CD14-positive monocyte (primary cell): ENCODE measurements around the gene GRM8. TPM values are rescaled to one million over a fixed set of nuclear protein-coding genes. Genes with fewer than 3 reads are reported as not detected.

Experiments used
- DNase-seq, 3 donors: peaks; one replicate each; pipeline ENCODE4 v3.0.0-alpha.2; 2011 to 2022
- H2AFZ ChIP-seq: 2 replicates; pipeline ENCODE4 v1.6.0; 2012; ENCODE audit warnings: mild to moderate bottlenecking, low read depth, low read length, inconsistent platforms; ENCODE audit not compliant: insufficient read depth, poor library complexity, severe bottlenecking
- H3K27ac ChIP-seq, 2 donors: 1 replicate in 1 of 2; 2 replicates in 1 of 2; pipeline ENCODE4 v1.5.1; 2012 to 2013; ENCODE audit warnings: low read length in 2 of 2, control low read depth in 1 of 2, inconsistent platforms in 1 of 2, low read depth in 1 of 2, mild to moderate bottlenecking in 1 of 2
- H3K27me3 ChIP-seq, 2 donors: one replicate each; pipeline versions ENCODE4 v1.6.0 to v1.6.1; 2011 to 2013; ENCODE audit warnings: low read length in 2 of 2; ENCODE audit not compliant: control insufficient read depth in 2 of 2, insufficient read depth in 2 of 2
- H3K36me3 ChIP-seq, 2 donors: replicated peaks in 1 of 2; 1 replicate in 1 of 2; 2 replicates in 1 of 2; pipeline versions ENCODE4 v1.5.1 to v1.6.1; 2012 to 2013; ENCODE audit warnings: low read length in 2 of 2, control low read depth in 1 of 2, inconsistent platforms in 1 of 2, mild to moderate bottlenecking in 1 of 2; ENCODE audit not compliant: insufficient read depth in 2 of 2, control insufficient read depth in 1 of 2
- H3K4me1 ChIP-seq, 2 donors: 1 replicate in 1 of 2; 2 replicates in 1 of 2; pipeline versions ENCODE4 v1.5.1 to v1.6.1; 2012 to 2013; ENCODE audit warnings: low read length in 2 of 2, control low read depth in 1 of 2, inconsistent platforms in 1 of 2, mild to moderate bottlenecking in 1 of 2, moderate library complexity in 1 of 2; ENCODE audit not compliant: insufficient read depth in 2 of 2, control insufficient read depth in 1 of 2
- H3K4me2 ChIP-seq: replicated peaks from 2 replicates; pipeline ENCODE3; 2012; ENCODE audit warnings: low read length, moderate library complexity, mild to moderate bottlenecking; ENCODE audit not compliant: poor library complexity, severe bottlenecking; ENCODE audit errors: extremely low read depth
- H3K4me3 ChIP-seq, 3 experiments: fragments of 200-600 bp in 1 of 3; sonication (generic) in 1 of 3; replicated peaks in 1 of 3; 1 replicate in 2 of 3; 2 replicates in 1 of 3; pipeline ENCODE4 v1.5.1; 2011 to 2013; ENCODE audit warnings: low read length in 3 of 3, mild to moderate bottlenecking in 3 of 3, control low read depth in 2 of 3, low read depth in 2 of 3, inconsistent platforms in 1 of 3, moderate library complexity in 1 of 3
- H3K79me2 ChIP-seq: 2 replicates; pipeline ENCODE4 v1.6.0; 2012; ENCODE audit warnings: mild to moderate bottlenecking, control low read depth, inconsistent platforms, low read length, moderate library complexity; ENCODE audit not compliant: insufficient read depth
- H3K9ac ChIP-seq: 2 replicates; pipeline ENCODE4 v1.6.0; 2017; ENCODE audit warnings: low read length, mild to moderate bottlenecking; ENCODE audit not compliant: insufficient read depth, poor library complexity, severe bottlenecking
- H3K9me3 ChIP-seq, 2 donors: replicated peaks in 1 of 2; 1 replicate in 1 of 2; 2 replicates in 1 of 2; pipeline versions ENCODE4 v1.5.1 to v1.6.1; 2012 to 2013; ENCODE audit warnings: low read length in 2 of 2, control low read depth in 1 of 2; ENCODE audit not compliant: control insufficient read depth in 1 of 2, insufficient read depth in 1 of 2
- H4K20me1 ChIP-seq: 2 replicates; pipeline ENCODE4 v1.6.0; 2012; ENCODE audit warnings: mild to moderate bottlenecking, low read length, control low read depth, moderate library complexity; ENCODE audit not compliant: insufficient read depth
- H3K27ac Mint-ChIP-seq, 7 donors: one replicate each; pipeline ENCODE4 v1.8.0; 2020; ENCODE audit warnings: mild to moderate bottlenecking in 7 of 7, mixed read lengths in 7 of 7, moderate library complexity in 6 of 7, inconsistent platforms in 2 of 7
- H3K27me3 Mint-ChIP-seq, 3 donors: one replicate each; pipeline ENCODE4 v1.8.0; 2021 to 2022; ENCODE audit warnings: low read depth in 3 of 3, mild to moderate bottlenecking in 3 of 3, mixed read lengths in 3 of 3, moderate library complexity in 3 of 3, inconsistent platforms in 1 of 3
- H3K36me3 Mint-ChIP-seq, 2 donors: one replicate each; pipeline ENCODE4 v1.8.0; 2020; ENCODE audit warnings: mixed read lengths in 2 of 2, inconsistent platforms in 1 of 2, mild to moderate bottlenecking in 1 of 2
- H3K4me1 Mint-ChIP-seq: one replicate; pipeline ENCODE4 v1.8.0; 2020; ENCODE audit warnings: mild to moderate bottlenecking, mixed read lengths
- H3K4me3 Mint-ChIP-seq, 2 donors: one replicate each; pipeline ENCODE4 v1.8.0; 2020; ENCODE audit warnings: mild to moderate bottlenecking in 2 of 2, mixed read lengths in 2 of 2, moderate library complexity in 1 of 2
- H3K9me3 Mint-ChIP-seq, 7 donors: one replicate each; pipeline ENCODE4 v1.8.0; 2020 to 2022; ENCODE audit warnings: mixed read lengths in 7 of 7, mild to moderate bottlenecking in 6 of 7, moderate library complexity in 6 of 7, inconsistent platforms in 2 of 7
- WGBS: methylation state at CpG from one replicate; pipeline ENCODE4 v1.1.5; 2013; ENCODE audit warnings: missing lambda C conversion rate; ENCODE audit not compliant: insufficient coverage; 5-methylcytosine and 5-hydroxymethylcytosine counted together
- intact Hi-C, 2 donors: fragments of 100-400 bp; cut with micrococcal nuclease; formaldehyde crosslinking; loops; one replicate each; pipeline versions ENCODE4 v1.15.0 to v1.15.1; 2023
- polyA plus RNA-seq, 3 donors: library from polyadenylated mRNA; depleted of rRNA in 1 of 3; unstranded in 2 of 3; stranded (reverse) in 1 of 3; fragments of 300-500 nt in 2 of 3; fragments of >200 nt in 1 of 3; fragmentation: Illumina TruSeq in 2 of 3; gene quantifications; 1 replicate in 2 of 3; 2 replicates in 1 of 3; pipeline ENCODE4 v1.2.3, GENCODE V29; 2012 to 2021
- TF ChIP-seq, protein P1 (sequence below): fragments of 200-600 bp; IDR thresholded peaks from one replicate; pipeline ENCODE4 v1.8.0; 2022; ENCODE audit warnings: antibody characterized with exemption, mild to moderate bottlenecking

Gene GRM8
- polyA plus RNA-seq, 3 donors, result not detected

GRCh38 chr7:126662856-126663255, 589.9 kb downstream of the GRM8 start:
- Histone ChIP-seq H3K4me2 (no peak overlapping the region), H3K27me3 (no peaks in the 10 kb centered on the region), H2AFZ (no peak overlapping the region), H3K9ac (no peak overlapping the region), H4K20me1 (no peaks in the 10 kb centered on the region), H3K9me3 (peaks cover 0 to 4% of the 10 kb centered on the region in 2 donors), H3K36me3 (no peaks in the 10 kb centered on the region), H3K27ac (no peak overlapping the region), H3K79me2 (no peaks in the 10 kb centered on the region), H3K4me1 (peaks cover 0 to 2% of the 10 kb centered on the region in 2 donors), H3K4me3 (no peak overlapping the region)
- Mint-ChIP-seq H3K9me3 (peaks cover 0 to 3% (median 0%) of the 10 kb centered on the region in 7 donors), H3K27ac (no peak overlapping the region), H3K4me3 (no peak overlapping the region), H3K4me1 (no peaks in the 10 kb centered on the region), H3K36me3 (no peaks in the 10 kb centered on the region), H3K27me3 (peaks cover 0 to 2% (median 0%) of the 10 kb centered on the region in 3 donors)
- TF ChIP-seq, protein P1, sequence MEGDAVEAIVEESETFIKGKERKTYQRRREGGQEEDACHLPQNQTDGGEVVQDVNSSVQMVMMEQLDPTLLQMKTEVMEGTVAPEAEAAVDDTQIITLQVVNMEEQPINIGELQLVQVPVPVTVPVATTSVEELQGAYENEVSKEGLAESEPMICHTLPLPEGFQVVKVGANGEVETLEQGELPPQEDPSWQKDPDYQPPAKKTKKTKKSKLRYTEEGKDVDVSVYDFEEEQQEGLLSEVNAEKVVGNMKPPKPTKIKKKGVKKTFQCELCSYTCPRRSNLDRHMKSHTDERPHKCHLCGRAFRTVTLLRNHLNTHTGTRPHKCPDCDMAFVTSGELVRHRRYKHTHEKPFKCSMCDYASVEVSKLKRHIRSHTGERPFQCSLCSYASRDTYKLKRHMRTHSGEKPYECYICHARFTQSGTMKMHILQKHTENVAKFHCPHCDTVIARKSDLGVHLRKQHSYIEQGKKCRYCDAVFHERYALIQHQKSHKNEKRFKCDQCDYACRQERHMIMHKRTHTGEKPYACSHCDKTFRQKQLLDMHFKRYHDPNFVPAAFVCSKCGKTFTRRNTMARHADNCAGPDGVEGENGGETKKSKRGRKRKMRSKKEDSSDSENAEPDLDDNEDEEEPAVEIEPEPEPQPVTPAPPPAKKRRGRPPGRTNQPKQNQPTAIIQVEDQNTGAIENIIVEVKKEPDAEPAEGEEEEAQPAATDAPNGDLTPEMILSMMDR, result no peak
- no peak for DNase-seq
- 100% methylated on average over 1 of the region's 4 CpGs for WGBS
- intact Hi-C loops, result no loop called here

- peaks cover 0 to 2% (median 0%) of the 10 kb centered on the region in 3 donors for H3K27me3 Mint-ChIP-seq
- H3K4me2 ChIP-seq, result no peak overlapping the region
- H4K20me1 ChIP-seq, result no peaks in the 10 kb centered on the region
- no peaks in the 10 kb centered on the region for H3K4me1 Mint-ChIP-seq
- no peak for DNase-seq
- H3K4me3 ChIP-seq, result no peak overlapping the region
- no peak overlapping the region for H2AFZ ChIP-seq
- no peaks in the 10 kb centered on the region for H3K27me3 ChIP-seq
- peaks cover 0 to 2% of the 10 kb centered on the region in 2 donors for H3K4me1 ChIP-seq
- no peak overlapping the region for H3K27ac ChIP-seq
- WGBS, result no CpG with 5 or more reads among the region's 3 CpGs
- H3K36me3 Mint-ChIP-seq, result no peaks in the 10 kb centered on the region
- TF ChIP-seq, protein P1, result no peak
- no peaks in the 10 kb centered on the region for H3K36me3 ChIP-seq
- no peaks in the 10 kb centered on the region for H3K9me3 ChIP-seq
- intact Hi-C loops, result no loop called here
- H3K9ac ChIP-seq, result no peak overlapping the region
- H3K79me2 ChIP-seq, result no peaks in the 10 kb centered on the region
- H3K4me3 Mint-ChIP-seq, result no peak overlapping the region
- peaks cover 0 to 3% (median 0%) of the 10 kb centered on the region in 7 donors for H3K9me3 Mint-ChIP-seq
- H3K27ac Mint-ChIP-seq, result peak overlapping the region in 1 of 7 donors; percentile 68
Observed at GRCh38 chr7:126659124-126659523, 593.6 kb downstream of the GRM8 start.
